GM11168 (cell line): ENCODE data around the gene PDE11A.
"Not testable (repeated sequence)": the region's sequence is repeated elsewhere in the genome, so short reads cannot be mapped to it uniquely, and the experiment has no call there.

Experiments
- in situ Hi-C: fragments of 300-500 bp; cut with MboI; formaldehyde crosslinking; loops from one replicate; pipeline ENCODE4 v1.12.0; 2022; ENCODE audit warnings: low sequenced_read_pairs; ENCODE audit not compliant: unreplicated experiment

Gene PDE11A

DNA sequence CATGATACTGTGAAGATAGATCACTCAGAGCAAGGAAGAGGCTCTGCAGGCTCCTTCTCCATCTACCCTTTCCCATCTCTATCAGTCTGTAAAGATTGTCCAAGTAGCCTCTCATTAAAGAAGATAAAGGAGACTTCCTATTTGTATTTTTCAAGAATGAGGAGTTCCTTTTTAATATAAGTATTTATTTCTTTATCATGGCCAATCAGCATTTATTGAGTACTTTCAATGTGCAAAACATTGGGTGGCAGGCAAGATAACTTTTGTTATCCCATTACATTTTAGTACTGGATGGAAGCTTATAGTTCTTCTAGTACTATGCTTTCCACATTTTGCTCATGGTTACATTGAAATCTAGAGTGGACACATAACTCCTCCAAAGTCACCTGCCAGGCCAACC lies 3.6 kb upstream of the PDE11A start:
- in situ Hi-C loops = no loop called here

DNA sequence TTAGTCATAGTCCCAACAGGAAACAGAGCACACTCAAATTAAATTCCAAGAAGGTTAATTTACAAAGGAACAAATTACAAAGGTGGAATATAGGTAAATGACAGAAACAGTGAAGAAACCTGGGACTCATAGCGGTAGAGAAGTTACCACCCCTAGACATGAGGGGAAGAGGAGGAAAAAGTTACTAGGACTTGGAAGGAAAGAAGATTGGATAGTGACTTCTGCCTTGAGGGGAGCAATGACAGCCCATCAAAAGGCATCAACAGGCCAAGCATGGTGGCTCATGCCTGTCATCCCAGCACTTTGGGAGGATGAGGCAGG lies 2.4 kb upstream of the PDE11A start:
- in situ Hi-C loops = no loop called here

GRCh38 chr2:178074123-178075005 lies 1.8 kb upstream of the PDE11A start:
- in situ Hi-C loops = no loop called here

GRCh38 chr2:178072000-178072382 lies 586 bp downstream of the PDE11A start:
- in situ Hi-C loops = no loop called here

GRCh38 chr2:178070824-178071223 lies 1.8 kb downstream of the PDE11A start:
- in situ Hi-C loops = no loop called here

DNA sequence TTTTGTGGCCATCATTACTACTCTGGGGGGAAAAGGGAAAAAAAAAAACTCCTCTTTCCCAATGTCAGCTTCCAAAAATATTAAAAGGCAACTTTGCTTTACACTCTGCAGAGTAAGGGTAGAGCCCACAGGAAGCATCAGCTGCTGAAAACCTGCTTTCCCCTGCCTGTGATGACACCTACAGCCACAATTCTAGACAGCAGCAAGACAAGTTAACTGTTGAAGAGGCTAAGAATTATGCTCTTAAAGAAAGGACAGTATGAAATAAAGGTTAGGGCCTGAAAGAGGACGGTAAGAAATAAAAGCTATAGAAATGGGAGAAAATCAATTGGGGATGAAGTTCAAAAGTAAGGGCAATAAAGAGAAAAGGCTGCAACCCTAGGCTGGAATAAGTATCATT lies 3.0 kb downstream of the PDE11A start:
- in situ Hi-C loops = no loop called here

DNA sequence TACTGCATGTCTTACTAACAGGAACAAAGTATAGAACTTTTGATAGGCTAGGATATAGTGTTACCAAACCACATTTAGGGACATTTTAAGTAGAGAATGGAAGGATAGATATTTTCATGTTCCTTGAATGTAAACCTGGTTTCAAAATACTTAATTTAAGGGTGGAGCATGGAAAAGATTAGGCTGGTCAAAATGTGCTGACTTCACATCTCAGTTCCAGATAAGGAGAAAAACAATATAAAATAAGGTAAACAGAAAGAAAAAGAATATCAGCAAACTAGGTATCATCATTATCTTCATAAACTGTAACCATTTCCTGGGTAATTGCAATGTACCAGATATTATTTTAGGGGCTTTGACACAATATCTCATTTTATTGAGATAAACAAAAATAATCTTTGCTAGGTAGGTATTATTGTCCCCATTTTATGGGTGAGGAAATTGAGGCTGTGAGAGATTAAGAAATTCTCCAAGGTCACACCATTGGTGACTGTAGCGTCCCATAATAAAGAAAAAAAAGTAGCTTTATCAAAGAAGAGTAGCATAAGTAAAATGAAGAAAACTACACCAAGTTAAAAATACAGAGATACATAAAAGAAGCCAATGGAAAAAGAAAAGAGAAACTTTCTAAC lies 3.6 kb downstream of the PDE11A start:
- in situ Hi-C loops = no loop called here

GRCh38 chr2:178066890-178067669 lies 5.5 kb downstream of the PDE11A start:
- in situ Hi-C loops = no loop called here

GRCh38 chr2:178066324-178066723 lies 6.3 kb downstream of the PDE11A start:
- in situ Hi-C loops = no loop called here

DNA sequence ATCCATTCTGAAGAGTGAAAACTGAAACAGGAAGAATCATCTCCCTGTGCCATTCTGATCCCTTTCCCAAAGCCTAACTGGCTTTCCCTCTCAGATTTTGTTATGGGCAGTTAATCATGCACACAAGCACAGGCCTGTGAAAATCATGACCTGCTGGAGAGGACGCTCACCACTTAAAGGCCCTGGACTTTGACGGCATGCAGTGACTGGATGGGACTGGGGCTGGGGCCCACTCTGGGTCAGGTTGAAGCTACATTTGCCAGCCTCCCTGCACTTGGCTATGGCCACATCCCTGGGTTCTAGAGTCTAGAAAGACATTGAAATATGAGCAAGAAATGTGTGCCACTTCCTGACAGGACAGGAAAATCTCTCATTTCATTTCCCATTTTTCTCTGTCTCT lies 12.9 kb downstream of the PDE11A start:
- in situ Hi-C loops = no loop called here

DNA sequence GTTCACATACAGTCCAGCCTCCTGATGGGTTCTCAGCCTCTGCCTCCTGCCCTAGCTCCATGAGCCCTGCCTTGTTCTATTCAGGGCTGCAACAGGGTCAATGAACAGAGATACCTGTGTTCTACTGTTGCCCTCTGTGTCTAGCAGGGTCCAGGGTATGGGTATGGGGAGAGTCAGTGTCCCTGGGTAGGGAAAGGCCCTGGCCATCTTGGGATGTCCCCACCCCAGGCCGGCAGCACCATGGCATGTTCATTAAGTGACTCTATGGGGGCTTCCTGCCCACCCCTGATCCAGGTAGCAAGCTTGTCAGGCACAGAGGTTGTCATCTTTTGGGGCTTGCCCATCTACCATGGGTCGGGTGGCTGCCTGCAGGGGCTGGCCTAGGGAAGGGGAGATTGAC lies 13.5 kb downstream of the PDE11A start:
- in situ Hi-C loops = no loop called here

GRCh38 chr2:178057179-178057680 lies 15.3 kb downstream of the PDE11A start:
- in situ Hi-C loops = no loop called here

DNA sequence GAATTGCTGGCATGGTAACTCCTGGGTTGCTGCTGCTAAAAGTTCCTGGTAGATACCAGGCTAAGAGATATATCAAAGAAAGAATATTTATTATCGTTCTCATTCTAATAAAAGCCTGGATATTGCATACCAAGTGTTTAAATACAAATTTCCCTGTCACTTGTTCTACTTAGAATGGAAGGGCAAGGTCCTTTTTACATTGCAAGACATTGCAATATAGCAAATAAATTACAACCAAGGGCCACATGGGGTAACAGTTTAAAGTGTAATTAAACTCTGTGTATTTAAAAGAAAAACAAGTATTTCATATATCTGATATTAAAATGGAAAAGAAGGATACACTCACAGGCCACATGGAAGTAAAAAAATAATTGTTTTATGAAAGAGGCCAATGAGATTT lies 16.2 kb downstream of the PDE11A start:
- in situ Hi-C loops = no loop called here

- in situ Hi-C loops = not testable (repeated sequence)
These were observed 21.3 kb downstream of the PDE11A start for GRCh38 chr2:178051257-178051656.

DNA sequence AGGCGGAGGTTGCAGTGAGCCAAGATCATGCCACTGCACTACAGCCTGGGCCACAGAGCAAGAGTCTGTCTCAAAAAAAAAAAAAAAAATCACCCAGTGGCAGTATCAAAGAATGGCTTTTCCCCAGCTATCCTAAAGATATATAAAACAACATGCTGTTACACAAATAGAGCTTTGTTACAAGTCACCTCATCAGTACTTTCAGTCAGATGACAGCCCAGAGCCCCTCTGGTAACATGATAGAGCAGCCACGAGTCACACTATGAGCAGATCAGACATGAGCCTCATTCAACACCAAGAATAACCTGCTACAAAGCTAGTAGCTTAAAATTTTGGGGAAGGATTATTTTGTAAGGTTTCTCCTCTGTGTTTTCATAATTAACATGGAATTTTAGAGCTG lies 25.2 kb downstream of the PDE11A start:
- in situ Hi-C loops = no loop called here

- in situ Hi-C loops = no loop called here
These were observed 27.7 kb downstream of the PDE11A start for GRCh38 chr2:178044836-178045235.

- in situ Hi-C loops = no loop called here
These were observed 29.3 kb downstream of the PDE11A start for GRCh38 chr2:178043266-178043665.

DNA sequence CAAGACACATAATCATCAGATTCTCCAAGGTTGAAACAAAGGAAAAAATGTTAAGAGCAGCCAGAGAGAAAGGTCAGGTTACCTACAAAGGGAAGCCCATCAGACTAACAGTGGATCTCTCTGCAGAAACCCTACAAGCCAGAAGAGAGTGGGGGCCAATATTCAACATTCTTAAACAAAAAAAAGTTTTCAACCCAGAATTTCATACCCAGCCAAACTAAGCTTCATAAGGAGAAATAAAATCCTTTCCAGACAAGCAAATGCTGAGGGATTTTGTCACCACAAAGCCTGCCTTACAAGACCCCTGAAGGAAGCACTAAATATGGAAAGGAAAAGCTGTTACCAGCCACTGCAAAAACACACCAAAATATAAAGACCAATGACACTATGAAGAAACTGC lies 39.0 kb downstream of the PDE11A start:
- in situ Hi-C loops = not testable (repeated sequence)

GRCh38 chr2:178029342-178029741 lies 43.2 kb downstream of the PDE11A start:
- in situ Hi-C loops = no loop called here

DNA sequence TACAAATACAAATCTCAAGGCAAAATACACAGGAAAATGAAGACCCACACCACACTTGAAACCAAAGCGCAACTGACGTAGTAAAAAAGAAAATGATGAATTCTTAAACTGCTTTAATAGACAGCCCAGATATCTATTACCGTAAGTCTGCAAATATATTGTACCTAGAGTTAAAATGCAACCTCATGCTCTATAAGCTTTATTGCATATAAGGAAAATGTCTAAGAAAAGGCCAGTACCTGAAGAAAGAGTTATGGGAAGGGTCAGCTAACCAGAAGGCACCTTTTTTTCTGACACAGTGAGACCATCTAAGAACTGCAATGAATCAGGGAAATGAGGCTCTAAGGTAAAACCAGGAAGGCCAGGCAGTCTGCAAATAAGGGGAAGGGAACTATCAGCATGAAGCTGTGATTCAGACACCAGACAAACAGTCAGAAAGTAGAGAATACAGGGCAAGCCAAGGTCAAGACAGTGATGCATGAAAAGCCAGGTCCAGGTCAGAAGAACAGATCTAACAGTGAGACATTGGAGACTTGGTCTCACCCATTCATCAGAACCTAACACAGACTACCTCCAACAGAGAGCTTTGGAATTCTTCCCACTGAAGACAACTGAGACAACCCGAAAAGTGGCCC lies 46.9 kb downstream of the PDE11A start:
- in situ Hi-C loops = no loop called here

GRCh38 chr2:178018141-178018540 lies 54.4 kb downstream of the PDE11A start:
- in situ Hi-C loops = no loop called here
